ENCODE data around the gene ITGB1BP1. TPM values are rescaled to one million over a fixed set of nuclear protein-coding genes. Genes with fewer than 3 reads are reported as not detected.

Gene ITGB1BP1
- total RNA-seq, 1 donor from 2014 or later = 97.3 TPM

DNA sequence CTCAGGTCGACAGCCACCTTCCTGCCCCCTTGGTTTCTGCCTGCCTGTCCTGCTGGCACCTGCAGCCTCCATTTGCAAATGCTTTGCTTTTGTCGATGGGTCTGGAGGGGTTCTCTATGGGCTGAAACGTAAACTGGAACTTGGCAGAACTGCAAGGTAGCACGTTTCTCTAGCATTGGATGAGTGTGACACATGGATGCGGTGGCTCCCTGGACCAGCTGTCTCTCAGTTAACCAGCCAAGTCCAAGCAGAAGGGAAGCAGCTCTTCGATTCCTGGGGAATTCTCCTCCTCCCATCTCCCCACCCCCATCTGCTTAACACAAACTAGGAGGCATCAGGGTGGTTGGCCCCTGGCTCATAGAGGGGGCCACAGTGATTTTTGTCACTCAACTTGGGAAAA lies 57.3 kb downstream of the ITGB1BP1 start:
- no peak for TF ChIP-seq CTCF (IDR thresholded peaks at IDR 0.05; ENCODE audit: unreplicated experiment)
- peak overlapping the region; percentile 25 for H3K4me3 Mint-ChIP-seq (ENCODE audit: unreplicated experiment)
- no peaks in the 10 kb centered on the region for H3K9me3 Mint-ChIP-seq (ENCODE audit: unreplicated experiment)
- H3K27me3 Mint-ChIP-seq (ENCODE audit: unreplicated experiment) = peaks cover 4% of the 10 kb centered on the region
- H3K27ac Mint-ChIP-seq (ENCODE audit: unreplicated experiment) = no peak overlapping the region
- DNase-seq (ENCODE audit: low spot score) = no peak
- H3K4me1 Mint-ChIP-seq (ENCODE audit: unreplicated experiment) = peaks cover 17% of the 10 kb centered on the region
- H3K36me3 Mint-ChIP-seq (ENCODE audit: low read depth, unreplicated experiment) = peaks cover 43% of the 10 kb centered on the region

GRCh38 chr2:9365498-9366019 lies 57.8 kb downstream of the ITGB1BP1 start:
- Mint-ChIP-seq H3K4me1 (ENCODE audit: unreplicated experiment) (peaks cover 17% of the 10 kb centered on the region), H3K27me3 (ENCODE audit: unreplicated experiment) (peaks cover 4% of the 10 kb centered on the region), H3K27ac (ENCODE audit: unreplicated experiment) (peak overlapping the region; percentile 42), H3K36me3 (ENCODE audit: low read depth, unreplicated experiment) (peaks cover 43% of the 10 kb centered on the region), H3K9me3 (ENCODE audit: unreplicated experiment) (no peaks in the 10 kb centered on the region), H3K4me3 (ENCODE audit: unreplicated experiment) (peak overlapping the region; percentile 27)
- no peak for DNase-seq (ENCODE audit: low spot score)
- no peak for TF ChIP-seq CTCF (IDR thresholded peaks at IDR 0.05; ENCODE audit: unreplicated experiment)

DNA sequence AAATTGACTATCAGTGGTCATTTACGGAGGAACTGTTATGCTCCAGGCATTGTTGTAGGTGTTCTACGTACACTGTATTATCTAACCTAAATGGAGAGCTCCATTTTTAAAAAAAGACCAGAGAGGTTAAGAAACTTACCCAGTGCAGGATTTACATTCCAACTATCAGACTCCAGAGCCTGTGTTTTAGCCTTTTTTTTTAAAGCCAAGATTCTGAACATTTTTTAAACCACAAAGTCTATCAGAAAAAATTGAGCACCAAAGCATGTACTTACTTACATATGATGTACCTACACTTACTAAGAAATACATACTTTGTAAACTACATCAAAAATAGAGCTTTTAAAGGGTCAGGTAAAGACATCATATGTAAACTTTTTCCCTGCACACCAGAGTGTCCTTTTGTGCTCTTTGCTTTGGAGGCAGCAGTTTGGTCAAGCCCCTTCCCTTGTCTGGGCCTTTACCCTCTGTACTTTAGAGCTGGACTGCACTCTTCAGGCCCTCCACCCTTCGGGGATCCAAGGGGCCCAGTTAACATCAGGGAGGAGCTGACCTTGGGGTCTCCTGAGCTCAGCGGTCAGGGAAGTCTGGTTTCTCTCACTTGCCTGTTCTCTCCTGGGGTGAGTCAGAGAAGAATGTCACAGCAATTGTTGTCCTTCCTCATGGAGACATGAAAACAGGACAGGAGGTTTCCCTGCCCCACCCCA lies 58.4 kb downstream of the ITGB1BP1 start:
- Mint-ChIP-seq H3K4me1 (ENCODE audit: unreplicated experiment) (peaks cover 17% of the 10 kb centered on the region), H3K27me3 (ENCODE audit: unreplicated experiment) (peaks cover 4% of the 10 kb centered on the region), H3K9me3 (ENCODE audit: unreplicated experiment) (no peaks in the 10 kb centered on the region), H3K36me3 (ENCODE audit: low read depth, unreplicated experiment) (peaks cover 38% of the 10 kb centered on the region), H3K27ac (ENCODE audit: unreplicated experiment) (peak overlapping the region; percentile 42), H3K4me3 (ENCODE audit: unreplicated experiment) (no peak overlapping the region)
- TF ChIP-seq CTCF (IDR thresholded peaks at IDR 0.05; ENCODE audit: unreplicated experiment) = no peak
- no peak for DNase-seq (ENCODE audit: low spot score)

- Mint-ChIP-seq H3K36me3 (ENCODE audit: low read depth, unreplicated experiment) (peaks cover 38% of the 10 kb centered on the region), H3K27me3 (ENCODE audit: unreplicated experiment) (peaks cover 4% of the 10 kb centered on the region), H3K4me3 (ENCODE audit: unreplicated experiment) (no peak overlapping the region), H3K4me1 (ENCODE audit: unreplicated experiment) (peaks cover 17% of the 10 kb centered on the region), H3K27ac (ENCODE audit: unreplicated experiment) (peak overlapping the region; percentile 36), H3K9me3 (ENCODE audit: unreplicated experiment) (no peaks in the 10 kb centered on the region)
- TF ChIP-seq CTCF (IDR thresholded peaks at IDR 0.05; ENCODE audit: unreplicated experiment) = no peak
- DNase-seq (ENCODE audit: low spot score) = no peak
Observed at GRCh38 chr2:9364373-9364772, 59.0 kb downstream of the ITGB1BP1 start.

DNA sequence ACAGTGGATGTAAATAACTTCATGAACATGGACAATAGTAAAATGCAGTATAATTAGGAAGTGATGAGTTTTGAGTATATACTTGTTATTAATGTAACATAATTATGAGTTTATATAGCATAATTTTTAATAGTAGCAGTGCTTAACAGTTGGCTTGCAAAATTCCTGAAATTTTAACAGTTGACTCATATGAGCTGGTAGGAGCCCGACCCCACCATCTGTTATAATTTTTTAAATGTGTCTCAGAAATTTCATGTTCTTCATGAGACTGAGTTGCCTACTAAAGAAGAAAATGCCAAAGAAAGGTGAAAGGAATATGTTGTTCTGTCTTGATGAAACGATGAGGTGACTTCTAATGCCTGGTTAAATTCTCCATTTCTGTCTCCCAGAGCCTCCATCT lies 62.6 kb downstream of the ITGB1BP1 start:
- H3K27me3 Mint-ChIP-seq (ENCODE audit: unreplicated experiment) = peaks cover 4% of the 10 kb centered on the region
- peaks cover 38% of the 10 kb centered on the region for H3K36me3 Mint-ChIP-seq (ENCODE audit: low read depth, unreplicated experiment)
- peaks cover 14% of the 10 kb centered on the region for H3K4me1 Mint-ChIP-seq (ENCODE audit: unreplicated experiment)
- no peak for TF ChIP-seq CTCF (IDR thresholded peaks at IDR 0.05; ENCODE audit: unreplicated experiment)
- H3K9me3 Mint-ChIP-seq (ENCODE audit: unreplicated experiment) = no peaks in the 10 kb centered on the region
- H3K27ac Mint-ChIP-seq (ENCODE audit: unreplicated experiment) = no peak overlapping the region
- H3K4me3 Mint-ChIP-seq (ENCODE audit: unreplicated experiment) = no peak overlapping the region
- no peak for DNase-seq (ENCODE audit: low spot score)
